Esophagus (tissue), 2 donors: Measurements from ENCODE around the gene NAXD. TPM values are rescaled to one million over a fixed set of nuclear protein-coding genes. Genes with fewer than 3 reads are reported as not detected.
"Not testable (repeated sequence)": the region's sequence is repeated elsewhere in the genome, so short reads cannot be mapped to it uniquely, and the experiment has no call there.

ENCODE experiments used
- H3K27ac ChIP-seq, 2 donors: one replicate each; pipeline ENCODE4 v1.5.1; 2013; ENCODE audit warnings: low read depth in 2 of 2, mild to moderate bottlenecking in 2 of 2, inconsistent platforms in 1 of 2, low read length in 1 of 2, moderate library complexity in 1 of 2
- H3K27me3 ChIP-seq, 2 donors: one replicate each; pipeline ENCODE4 v1.6.1; 2013; ENCODE audit warnings: low read length in 2 of 2, control low read depth in 1 of 2, mild to moderate bottlenecking in 1 of 2; ENCODE audit not compliant: insufficient read depth in 2 of 2, control insufficient read depth in 1 of 2
- H3K36me3 ChIP-seq, 2 donors: one replicate each; pipeline ENCODE4 v1.6.1; 2013; ENCODE audit warnings: low read length in 1 of 2; ENCODE audit not compliant: control insufficient read depth in 2 of 2, insufficient read depth in 2 of 2
- H3K4me1 ChIP-seq, 2 donors: one replicate each; pipeline ENCODE4 v1.6.1; 2013; ENCODE audit warnings: low read length in 1 of 2; ENCODE audit not compliant: control insufficient read depth in 2 of 2, insufficient read depth in 2 of 2
- H3K4me3 ChIP-seq, 2 donors: one replicate each; pipeline ENCODE4 v1.5.1; 2013; ENCODE audit warnings: low read length in 2 of 2, mild to moderate bottlenecking in 2 of 2, low read depth in 1 of 2, moderate library complexity in 1 of 2
- H3K9me3 ChIP-seq, 2 donors: one replicate each; pipeline ENCODE4 v1.6.1; 2013; ENCODE audit warnings: mild to moderate bottlenecking in 2 of 2, low read depth in 1 of 2, low read length in 1 of 2, moderate library complexity in 1 of 2; ENCODE audit not compliant: control insufficient read depth in 2 of 2, insufficient read depth in 1 of 2
- WGBS, 2 donors: extraction: QIAGEN DNeasy Blood & Tissue Kit; methylation state at CpG; one replicate each; pipeline ENCODE4 v1.1.7; 2013; 5-methylcytosine and 5-hydroxymethylcytosine counted together
- polyA plus RNA-seq, 2 donors: library from polyadenylated mRNA; stranded (reverse); fragments of 200-250 nt; gene quantifications; one replicate each; pipeline ENCODE4 v1.2.3, GENCODE V29; 2013
- donor health status: healthy with polysubstance abuse.
- donor health status: Bipolar disorder and iron deficiency.

NAXD gene
- polyA plus RNA-seq, 2 donors: 26.3 to 28.7 TPM

- Histone ChIP-seq H3K27ac (no peak overlapping the region), H3K27me3 (no peaks in the 10 kb centered on the region), H3K36me3 (peaks cover 3 to 36% of the 10 kb centered on the region in 2 donors), H3K9me3 (no peaks in the 10 kb centered on the region), H3K4me3 (no peak overlapping the region), H3K4me1 (no peaks in the 10 kb centered on the region)
- 86 to 91% methylated on average over 14 of the region's 14 CpGs for WGBS, 2 donors
Measured at GRCh38 chr13:110653271-110653670, 37.9 kb downstream of the NAXD start.

- Histone ChIP-seq H3K4me1 (no peaks in the 10 kb centered on the region), H3K27ac (no peak overlapping the region), H3K27me3 (no peaks in the 10 kb centered on the region), H3K9me3 (no peaks in the 10 kb centered on the region), H3K36me3 (peaks cover 3 to 30% of the 10 kb centered on the region in 2 donors), H3K4me3 (no peak overlapping the region)
- 94 to 95% methylated on average over 14 of the region's 14 CpGs for WGBS, 2 donors
Measured at GRCh38 chr13:110653851-110654250, 38.5 kb downstream of the NAXD start.

- no peaks in the 10 kb centered on the region for H3K9me3 ChIP-seq
- H3K36me3 ChIP-seq: peaks cover 3 to 12% of the 10 kb centered on the region in 2 donors
- H3K4me1 ChIP-seq: no peaks in the 10 kb centered on the region
- H3K27ac ChIP-seq: no peak overlapping the region
- H3K27me3 ChIP-seq: no peaks in the 10 kb centered on the region
- no peak overlapping the region for H3K4me3 ChIP-seq
- WGBS, 2 donors: 94 to 95% methylated on average over 7 of the region's 7 CpGs
Measured at GRCh38 chr13:110657196-110657595, 41.9 kb downstream of the NAXD start.

- not testable (repeated sequence) for H3K27me3 ChIP-seq, H3K27ac ChIP-seq, H3K4me3 ChIP-seq, H3K36me3 ChIP-seq, H3K4me1 ChIP-seq, H3K9me3 ChIP-seq
- WGBS, 2 donors: 79% methylated on average over 6 of the region's 6 CpGs
Measured at GRCh38 chr13:110658218-110658911, 43.0 kb downstream of the NAXD start.

GRCh38 chr13:110661256-110661655, 45.9 kb downstream of the NAXD start:
- WGBS, 2 donors: 96 to 99% methylated on average over 3 of the region's 3 CpGs
- H3K27me3 ChIP-seq: no peaks in the 10 kb centered on the region
- no peak overlapping the region for H3K4me3 ChIP-seq
- H3K9me3 ChIP-seq: no peaks in the 10 kb centered on the region
- peaks cover 11 to 15% of the 10 kb centered on the region in 2 donors for H3K36me3 ChIP-seq
- H3K27ac ChIP-seq: no peak overlapping the region
- H3K4me1 ChIP-seq: no peaks in the 10 kb centered on the region

- Histone ChIP-seq H3K4me1 (no peaks in the 10 kb centered on the region), H3K36me3 (peaks cover 11 to 15% of the 10 kb centered on the region in 2 donors), H3K27me3 (no peaks in the 10 kb centered on the region), H3K27ac (no peak overlapping the region), H3K4me3 (no peak overlapping the region), H3K9me3 (no peaks in the 10 kb centered on the region)
- 98% methylated on average over 25 of the region's 25 CpGs for WGBS, 2 donors
Measured at GRCh38 chr13:110662091-110662490, 46.7 kb downstream of the NAXD start.

GRCh38 chr13:110662777-110663443, 47.6 kb downstream of the NAXD start:
- no peak overlapping the region for H3K27ac ChIP-seq
- peaks cover 14 to 15% of the 10 kb centered on the region in 2 donors for H3K36me3 ChIP-seq
- WGBS, 2 donors: 95 to 97% methylated on average over 16 of the region's 16 CpGs
- no peaks in the 10 kb centered on the region for H3K9me3 ChIP-seq
- no peaks in the 10 kb centered on the region for H3K27me3 ChIP-seq
- no peaks in the 10 kb centered on the region for H3K4me1 ChIP-seq
- no peak overlapping the region for H3K4me3 ChIP-seq

GRCh38 chr13:110663491-110663890, 48.1 kb downstream of the NAXD start:
- Histone ChIP-seq H3K27ac (no peak overlapping the region), H3K4me1 (no peaks in the 10 kb centered on the region), H3K27me3 (no peaks in the 10 kb centered on the region), H3K4me3 (no peak overlapping the region), H3K36me3 (peaks cover 14 to 15% of the 10 kb centered on the region in 2 donors), H3K9me3 (no peaks in the 10 kb centered on the region)
- 79% methylated on average over 7 of the region's 7 CpGs for WGBS, 2 donors

GRCh38 chr13:110664041-110664440, 48.7 kb downstream of the NAXD start:
- Histone ChIP-seq H3K27me3 (no peaks in the 10 kb centered on the region), H3K4me3 (no peak overlapping the region), H3K4me1 (no peaks in the 10 kb centered on the region), H3K36me3 (peaks cover 15 to 16% of the 10 kb centered on the region in 2 donors), H3K9me3 (no peaks in the 10 kb centered on the region), H3K27ac (no peak overlapping the region)
- WGBS, 2 donors: 96 to 99% methylated on average over 7 of the region's 7 CpGs

- no peak overlapping the region for H3K4me3 ChIP-seq
- H3K27me3 ChIP-seq: no peaks in the 10 kb centered on the region
Measured at GRCh38 chr13:110664673-110665072, 49.3 kb downstream of the NAXD start.

More at GRCh38 chr13:110664673-110665072, 49.3 kb downstream of the NAXD start:
- WGBS, 2 donors: 92 to 95% methylated on average over 11 of the region's 11 CpGs
- H3K9me3 ChIP-seq: no peaks in the 10 kb centered on the region
- peaks cover 17% of the 10 kb centered on the region in 2 donors for H3K36me3 ChIP-seq
- H3K4me1 ChIP-seq: no peaks in the 10 kb centered on the region
- no peak overlapping the region for H3K27ac ChIP-seq
